ENCODE results near the gene SUPT4H1.

DNA sequence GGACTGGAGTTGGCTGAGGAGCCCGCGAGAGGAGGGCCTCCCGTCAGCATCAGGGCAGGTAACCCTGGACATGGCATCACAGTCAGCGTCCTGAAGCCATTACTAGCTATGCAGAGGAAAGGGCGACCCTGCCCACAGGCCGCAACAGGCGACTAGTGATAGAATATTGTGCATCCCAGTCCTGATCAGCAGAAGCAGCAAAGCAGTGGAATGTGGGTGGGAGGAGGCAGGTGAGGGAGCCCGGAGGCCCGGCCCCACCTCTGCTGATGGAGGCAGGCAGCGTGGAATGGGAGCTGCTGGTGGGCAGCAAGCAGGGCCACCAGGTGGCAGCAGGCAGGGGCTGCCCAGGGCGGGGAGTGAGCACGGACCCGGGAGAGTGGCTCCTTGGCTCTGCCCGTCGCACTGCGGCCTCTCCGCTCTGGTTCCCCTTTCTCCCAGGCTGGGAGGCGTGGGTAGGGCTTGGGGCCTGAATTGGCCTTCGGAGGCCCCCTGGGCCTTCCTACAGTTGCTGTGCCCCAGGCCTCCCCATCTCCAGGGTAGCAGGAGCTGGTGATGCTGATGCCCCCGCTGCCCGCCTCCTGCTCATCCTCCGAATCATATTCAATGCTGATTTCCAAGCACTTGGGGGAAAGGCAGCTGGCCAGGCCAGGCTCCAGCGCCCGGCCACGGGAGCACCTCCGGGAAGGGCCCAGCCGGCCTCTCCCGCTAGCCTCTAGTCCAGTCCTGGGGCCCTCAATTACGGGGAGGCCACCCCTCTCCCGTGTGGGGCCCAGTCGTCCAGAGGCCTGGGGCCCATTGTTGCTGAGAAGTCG lies 43.6 kb downstream of the SUPT4H1 start:
- TF ChIP-seq, protein P1, sequence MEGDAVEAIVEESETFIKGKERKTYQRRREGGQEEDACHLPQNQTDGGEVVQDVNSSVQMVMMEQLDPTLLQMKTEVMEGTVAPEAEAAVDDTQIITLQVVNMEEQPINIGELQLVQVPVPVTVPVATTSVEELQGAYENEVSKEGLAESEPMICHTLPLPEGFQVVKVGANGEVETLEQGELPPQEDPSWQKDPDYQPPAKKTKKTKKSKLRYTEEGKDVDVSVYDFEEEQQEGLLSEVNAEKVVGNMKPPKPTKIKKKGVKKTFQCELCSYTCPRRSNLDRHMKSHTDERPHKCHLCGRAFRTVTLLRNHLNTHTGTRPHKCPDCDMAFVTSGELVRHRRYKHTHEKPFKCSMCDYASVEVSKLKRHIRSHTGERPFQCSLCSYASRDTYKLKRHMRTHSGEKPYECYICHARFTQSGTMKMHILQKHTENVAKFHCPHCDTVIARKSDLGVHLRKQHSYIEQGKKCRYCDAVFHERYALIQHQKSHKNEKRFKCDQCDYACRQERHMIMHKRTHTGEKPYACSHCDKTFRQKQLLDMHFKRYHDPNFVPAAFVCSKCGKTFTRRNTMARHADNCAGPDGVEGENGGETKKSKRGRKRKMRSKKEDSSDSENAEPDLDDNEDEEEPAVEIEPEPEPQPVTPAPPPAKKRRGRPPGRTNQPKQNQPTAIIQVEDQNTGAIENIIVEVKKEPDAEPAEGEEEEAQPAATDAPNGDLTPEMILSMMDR (optimal IDR thresholded peaks at IDR 0.05 in 1 of 3, IDR thresholded peaks at IDR 0.05 in 1 of 3, conservative IDR thresholded peaks at IDR 0.05 in 1 of 3; ENCODE audit: extremely low read depth in 1 of 3, insufficient read depth in 2 of 3, low read length in 3 of 3): peak in 1 of 3 experiments; percentile 50
- TF ChIP-seq EZH2 (IDR thresholded peaks at IDR 0.05; ENCODE audit: low read length): no peak
